ENCODE measurements around the gene CAPN13. TPM values are rescaled to one million over a fixed set of nuclear protein-coding genes. Genes with fewer than 3 reads are reported as not detected.
"Not testable (repeated sequence)": the region's sequence is repeated elsewhere in the genome, so short reads cannot be mapped to it uniquely, and the experiment has no call there.

The CAPN13 gene
- polyA plus RNA-seq, 4 donors = 12.4 to 85.9 (median 59.5) TPM

DNA sequence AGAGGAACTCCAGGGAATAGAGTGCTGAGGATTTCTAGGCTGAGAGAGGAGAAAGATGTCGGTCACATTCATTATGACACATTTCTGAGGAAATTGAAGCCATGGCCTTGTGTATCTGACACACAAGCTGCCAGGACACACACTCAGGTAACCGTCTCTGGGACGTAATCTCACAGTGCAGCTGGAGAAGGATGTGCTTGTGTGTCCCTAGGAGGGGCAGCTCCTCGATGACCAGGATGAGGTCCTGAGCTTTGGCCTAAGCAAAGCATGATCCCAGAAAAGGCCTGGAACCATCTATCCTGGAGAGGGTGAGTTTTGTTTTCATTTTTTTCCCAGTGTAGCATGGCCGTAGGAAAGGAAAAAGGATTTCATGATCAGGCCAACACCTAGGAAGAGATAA, 102.2 kb downstream of the CAPN13 start:
- Histone ChIP-seq H3K27ac (ENCODE audit: low read depth in 1 of 3, low read length in 2 of 3) (no peak overlapping the region), H3K27me3 (ENCODE audit: control insufficient read depth in 3 of 3, insufficient read depth in 3 of 3, low read length in 3 of 3) (no peaks in the 10 kb centered on the region), H3K4me3 (ENCODE audit: low read depth in 1 of 3, low read length in 3 of 3) (no peak overlapping the region), H3K4me1 (ENCODE audit: control insufficient read depth in 3 of 3, insufficient read depth in 2 of 3, low read depth in 1 of 3, low read length in 2 of 3) (no peaks in the 10 kb centered on the region), H3K9me3 (ENCODE audit: control insufficient read depth in 2 of 2, insufficient read depth in 1 of 2, low read depth in 1 of 2, low read length in 1 of 2) (peaks cover 0 to 16% of the 10 kb centered on the region in 2 donors), H3K36me3 (ENCODE audit: control insufficient read depth in 3 of 3, insufficient read depth in 2 of 3, low read depth in 1 of 3, low read length in 3 of 3) (no peaks in the 10 kb centered on the region)
- DNase-seq (no peak), FAIRE-seq (no peak)
- WGBS, 3 donors = 74 to 83% (median 78%) methylated on average over 5 of the region's 5 CpGs

DNA sequence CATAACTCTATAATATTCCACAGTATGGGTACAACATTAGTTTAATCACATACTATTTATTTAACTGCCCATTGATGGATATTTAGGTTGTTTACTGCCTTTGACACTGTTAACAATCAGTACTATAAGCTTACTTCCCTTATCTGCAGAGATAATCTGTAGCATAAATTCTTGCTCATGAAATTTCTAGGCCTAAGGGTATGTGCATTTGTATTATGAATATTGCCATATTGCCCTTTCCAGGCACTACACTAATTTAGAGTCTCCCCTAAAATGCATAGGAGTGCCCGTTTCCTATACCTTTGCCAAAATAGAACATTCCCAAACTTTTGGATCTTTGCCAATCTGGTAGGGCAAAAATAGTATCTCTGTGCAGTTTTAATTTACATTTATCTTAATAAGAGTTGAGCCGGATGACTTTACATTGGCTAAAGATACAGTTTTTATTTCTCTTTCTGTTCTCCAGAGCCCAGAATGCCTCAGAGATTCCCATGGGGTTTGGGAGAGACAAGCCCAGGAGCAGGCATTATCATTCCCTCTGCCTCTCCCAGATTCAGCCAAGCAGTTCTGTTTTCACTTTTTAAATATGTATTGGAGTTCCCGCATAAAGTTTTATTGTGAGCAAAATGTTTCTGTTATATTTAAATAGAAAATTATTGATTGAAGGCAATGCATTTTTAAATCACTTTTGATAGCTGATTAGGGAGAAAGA, 102.8 kb downstream of the CAPN13 start:
- H3K4me3 ChIP-seq (ENCODE audit: low read depth in 1 of 3, low read length in 3 of 3) = no peak overlapping the region
- H3K27me3 ChIP-seq (ENCODE audit: control insufficient read depth in 3 of 3, insufficient read depth in 3 of 3, low read length in 3 of 3) = no peaks in the 10 kb centered on the region
- H3K36me3 ChIP-seq (ENCODE audit: control insufficient read depth in 3 of 3, insufficient read depth in 2 of 3, low read depth in 1 of 3, low read length in 3 of 3) = no peaks in the 10 kb centered on the region
- FAIRE-seq = no peak
- no peaks in the 10 kb centered on the region for H3K4me1 ChIP-seq (ENCODE audit: control insufficient read depth in 3 of 3, insufficient read depth in 2 of 3, low read depth in 1 of 3, low read length in 2 of 3)
- DNase-seq = no peak
- peaks cover 0 to 16% of the 10 kb centered on the region in 2 donors for H3K9me3 ChIP-seq (ENCODE audit: control insufficient read depth in 2 of 2, insufficient read depth in 1 of 2, low read depth in 1 of 2, low read length in 1 of 2)
- 78 to 88% (median 84%) methylated on average over 3 of the region's 3 CpGs for WGBS, 3 donors
- no peak overlapping the region for H3K27ac ChIP-seq (ENCODE audit: low read depth in 1 of 3, low read length in 2 of 3)

GRCh38 chr2:30702694-30703093, 104.6 kb downstream of the CAPN13 start:
- FAIRE-seq (no peak), DNase-seq (no peak)
- Histone ChIP-seq H3K36me3 (ENCODE audit: control insufficient read depth in 3 of 3, insufficient read depth in 2 of 3, low read depth in 1 of 3, low read length in 3 of 3) (no peaks in the 10 kb centered on the region), H3K4me3 (ENCODE audit: low read depth in 1 of 3, low read length in 3 of 3) (no peak overlapping the region), H3K4me1 (ENCODE audit: control insufficient read depth in 3 of 3, insufficient read depth in 2 of 3, low read depth in 1 of 3, low read length in 2 of 3) (no peaks in the 10 kb centered on the region), H3K27ac (ENCODE audit: low read depth in 1 of 3, low read length in 2 of 3) (no peak overlapping the region), H3K27me3 (ENCODE audit: control insufficient read depth in 3 of 3, insufficient read depth in 3 of 3, low read length in 3 of 3) (no peaks in the 10 kb centered on the region), H3K9me3 (ENCODE audit: control insufficient read depth in 2 of 2, insufficient read depth in 1 of 2, low read depth in 1 of 2, low read length in 1 of 2) (peaks cover 0 to 17% of the 10 kb centered on the region in 2 donors)
- WGBS, 3 donors = 89 to 100% (median 94%) methylated on average over 1 of the region's 1 CpG

GRCh38 chr2:30701782-30702181, 105.5 kb downstream of the CAPN13 start:
- no peak for DNase-seq
- Histone ChIP-seq H3K9me3 (ENCODE audit: control insufficient read depth in 2 of 2, insufficient read depth in 1 of 2, low read depth in 1 of 2, low read length in 1 of 2) (peaks cover 0 to 19% of the 10 kb centered on the region in 2 donors), H3K36me3 (ENCODE audit: control insufficient read depth in 3 of 3, insufficient read depth in 2 of 3, low read depth in 1 of 3, low read length in 3 of 3) (no peaks in the 10 kb centered on the region), H3K4me1 (ENCODE audit: control insufficient read depth in 3 of 3, insufficient read depth in 2 of 3, low read depth in 1 of 3, low read length in 2 of 3) (no peaks in the 10 kb centered on the region), H3K27me3 (ENCODE audit: control insufficient read depth in 3 of 3, insufficient read depth in 3 of 3, low read length in 3 of 3) (no peaks in the 10 kb centered on the region), H3K27ac (ENCODE audit: low read depth in 1 of 3, low read length in 2 of 3) (no peak overlapping the region), H3K4me3 (ENCODE audit: low read depth in 1 of 3, low read length in 3 of 3) (no peak overlapping the region)
- 62 to 72% (median 66%) methylated on average over 2 of the region's 2 CpGs for WGBS, 3 donors
- FAIRE-seq = no peak

GRCh38 chr2:30697242-30698103, 109.8 kb downstream of the CAPN13 start:
- not testable (repeated sequence) for H3K4me3 ChIP-seq (ENCODE audit: low read depth in 1 of 3, low read length in 3 of 3); FAIRE-seq; H3K27ac ChIP-seq (ENCODE audit: low read depth in 1 of 3, low read length in 2 of 3); H3K36me3 ChIP-seq (ENCODE audit: control insufficient read depth in 3 of 3, insufficient read depth in 2 of 3, low read depth in 1 of 3, low read length in 3 of 3); H3K9me3 ChIP-seq (ENCODE audit: control insufficient read depth in 2 of 2, insufficient read depth in 1 of 2, low read depth in 1 of 2, low read length in 1 of 2); H3K4me1 ChIP-seq (ENCODE audit: control insufficient read depth in 3 of 3, insufficient read depth in 2 of 3, low read depth in 1 of 3, low read length in 2 of 3); DNase-seq; H3K27me3 ChIP-seq (ENCODE audit: control insufficient read depth in 3 of 3, insufficient read depth in 3 of 3, low read length in 3 of 3)
- WGBS, 3 donors = 90 to 93% (median 92%) methylated on average over 17 to 18 of the region's 18 CpGs

- DNase-seq (no peak), FAIRE-seq (no peak)
- 72 to 86% (median 80%) methylated on average over 4 of the region's 4 CpGs for WGBS, 3 donors
- no peak overlapping the region for H3K27ac ChIP-seq (ENCODE audit: low read depth in 1 of 3, low read length in 2 of 3)
- no peaks in the 10 kb centered on the region for H3K27me3 ChIP-seq (ENCODE audit: control insufficient read depth in 3 of 3, insufficient read depth in 3 of 3, low read length in 3 of 3)
- H3K4me3 ChIP-seq (ENCODE audit: low read depth in 1 of 3, low read length in 3 of 3) = no peak overlapping the region
- H3K4me1 ChIP-seq (ENCODE audit: control insufficient read depth in 3 of 3, insufficient read depth in 2 of 3, low read depth in 1 of 3, low read length in 2 of 3) = no peaks in the 10 kb centered on the region
- H3K9me3 ChIP-seq (ENCODE audit: control insufficient read depth in 2 of 2, insufficient read depth in 1 of 2, low read depth in 1 of 2, low read length in 1 of 2) = peaks cover 0 to 4% of the 10 kb centered on the region in 2 donors
- no peaks in the 10 kb centered on the region for H3K36me3 ChIP-seq (ENCODE audit: control insufficient read depth in 3 of 3, insufficient read depth in 2 of 3, low read depth in 1 of 3, low read length in 3 of 3)
Observed at GRCh38 chr2:30695749-30696148, 111.5 kb downstream of the CAPN13 start.

GRCh38 chr2:30694286-30695055, 112.8 kb downstream of the CAPN13 start:
- Histone ChIP-seq H3K4me1 (ENCODE audit: control insufficient read depth in 3 of 3, insufficient read depth in 2 of 3, low read depth in 1 of 3, low read length in 2 of 3) (no peaks in the 10 kb centered on the region), H3K27me3 (ENCODE audit: control insufficient read depth in 3 of 3, insufficient read depth in 3 of 3, low read length in 3 of 3) (no peaks in the 10 kb centered on the region), H3K4me3 (ENCODE audit: low read depth in 1 of 3, low read length in 3 of 3) (no peak overlapping the region), H3K36me3 (ENCODE audit: control insufficient read depth in 3 of 3, insufficient read depth in 2 of 3, low read depth in 1 of 3, low read length in 3 of 3) (no peaks in the 10 kb centered on the region), H3K27ac (ENCODE audit: low read depth in 1 of 3, low read length in 2 of 3) (no peak overlapping the region), H3K9me3 (ENCODE audit: control insufficient read depth in 2 of 2, insufficient read depth in 1 of 2, low read depth in 1 of 2, low read length in 1 of 2) (peaks cover 0 to 3% of the 10 kb centered on the region in 2 donors)
- DNase-seq (no peak), FAIRE-seq (no peak)
- 64 to 81% (median 75%) methylated on average over 8 of the region's 8 CpGs for WGBS, 3 donors

DNA sequence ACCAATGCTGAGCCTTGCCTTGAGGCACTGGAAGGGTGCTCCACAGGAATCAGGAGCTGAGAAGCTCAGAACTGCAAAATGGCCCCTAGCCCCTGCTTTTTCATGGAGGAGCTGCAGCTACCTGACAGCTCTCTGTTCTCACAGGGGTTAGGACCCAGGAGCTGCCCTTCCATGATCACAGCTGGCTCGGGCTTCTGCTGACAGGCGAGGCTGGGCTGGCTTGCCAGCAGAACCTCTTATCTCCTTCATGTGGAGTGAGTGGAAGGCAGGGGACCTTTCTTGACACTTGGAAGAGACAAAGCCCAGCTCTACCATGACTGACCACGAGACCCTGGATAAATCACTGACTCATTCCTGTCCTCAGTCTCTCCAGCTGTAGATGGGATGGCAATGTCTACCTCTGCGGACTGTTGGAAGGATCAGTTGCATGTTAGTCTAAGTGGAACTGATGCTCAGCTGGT, 113.4 kb downstream of the CAPN13 start:
- no peak for FAIRE-seq
- DNase-seq = no peak
- Histone ChIP-seq H3K27me3 (ENCODE audit: control insufficient read depth in 3 of 3, insufficient read depth in 3 of 3, low read length in 3 of 3) (no peaks in the 10 kb centered on the region), H3K4me1 (ENCODE audit: control insufficient read depth in 3 of 3, insufficient read depth in 2 of 3, low read depth in 1 of 3, low read length in 2 of 3) (no peaks in the 10 kb centered on the region), H3K4me3 (ENCODE audit: low read depth in 1 of 3, low read length in 3 of 3) (no peak overlapping the region), H3K27ac (ENCODE audit: low read depth in 1 of 3, low read length in 2 of 3) (no peak overlapping the region), H3K9me3 (ENCODE audit: control insufficient read depth in 2 of 2, insufficient read depth in 1 of 2, low read depth in 1 of 2, low read length in 1 of 2) (peaks cover 0 to 3% of the 10 kb centered on the region in 2 donors), H3K36me3 (ENCODE audit: control insufficient read depth in 3 of 3, insufficient read depth in 2 of 3, low read depth in 1 of 3, low read length in 3 of 3) (no peaks in the 10 kb centered on the region)
- 64 to 79% (median 75%) methylated on average over 4 of the region's 4 CpGs for WGBS, 3 donors

All from small intestine (tissue), 7 donors.